Peyer's patch (tissue), 4 donors: ENCODE results near the gene SUPT4H1. TPM values are rescaled to one million over a fixed set of nuclear protein-coding genes. Genes with fewer than 3 reads are reported as not detected.

Experiments used
- DNase-seq, 3 donors: peaks; one replicate each; pipeline ENCODE4 v3.0.0-alpha.2; 2017 to 2019
- H3K27ac ChIP-seq, 4 donors: fragments of 200-600 bp; sonication (generic); one replicate each; pipeline ENCODE4 v1.5.1; 2016 to 2019
- H3K27me3 ChIP-seq, 2 donors: fragments of 200-600 bp; sonication (generic); one replicate each; pipeline ENCODE4 v1.5.1; 2019
- H3K36me3 ChIP-seq, 3 donors: fragments of 200-600 bp; sonication (generic); one replicate each; pipeline ENCODE4 v1.5.1; 2016 to 2019
- H3K4me1 ChIP-seq, 4 donors: fragments of 200-600 bp; sonication (generic); one replicate each; pipeline ENCODE4 v1.5.1; 2016 to 2019
- H3K4me3 ChIP-seq, 4 donors: fragments of 200-600 bp; sonication (generic); 1 replicate in 3 of 4; 2 replicates in 1 of 4; pipeline ENCODE4 v1.5.1; 2016 to 2019; ENCODE audit warnings: mild to moderate bottlenecking in 1 of 4
- H3K9me3 ChIP-seq, 4 donors: fragments of 200-600 bp; sonication (generic); one replicate each; pipeline ENCODE4 v1.5.1; 2016 to 2019; ENCODE audit warnings: mild to moderate bottlenecking in 1 of 4
- POLR2A ChIP-seq, 2 donors: fragments of 450-650 bp; IDR thresholded peaks; one replicate each; pipeline ENCODE4 v1.5.1; 2017; ENCODE audit warnings: antibody characterized with exemption in 2 of 2, mild to moderate bottlenecking in 2 of 2, moderate library complexity in 2 of 2
- total RNA-seq, 4 donors: library from RNA; depleted of rRNA; stranded (reverse); fragments of >200 nt; gene quantifications; one replicate each; pipeline ENCODE4 v1.1.0, GENCODE V29; 2016
- TF ChIP-seq, protein P1 (sequence below), 6 experiments: fragments of 450-650 bp in 4 of 6; fragments of 200-600 bp in 2 of 6; sonication (generic) in 1 of 6; IDR thresholded peaks; one replicate each; pipeline ENCODE4 v1.5.1; 2017 to 2019; ENCODE audit warnings: antibody characterized with exemption in 6 of 6, mild to moderate bottlenecking in 3 of 6, moderate library complexity in 1 of 6

The SUPT4H1 gene
- total RNA-seq, 4 donors from 2014 or later = 31.9 to 56.1 (median 47.9) TPM

DNA sequence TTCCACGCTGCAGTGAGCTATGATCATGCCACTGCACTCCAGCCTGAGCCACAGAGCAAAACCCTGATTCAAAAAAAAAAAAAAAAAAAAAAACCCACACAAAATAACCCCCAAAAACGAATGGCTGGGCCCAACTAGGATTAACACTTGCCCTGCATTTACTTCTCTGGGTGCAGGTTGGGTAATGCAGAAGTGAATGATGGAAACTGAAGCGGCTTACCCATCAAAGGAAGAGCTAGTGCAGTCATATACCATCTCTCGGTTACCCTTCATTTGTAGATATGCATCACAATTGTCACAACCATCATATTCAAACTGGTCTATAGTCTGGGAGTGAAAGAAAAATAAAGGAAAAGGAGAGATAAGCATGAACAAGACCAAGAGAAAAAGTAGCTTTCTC, 819 bp downstream of the SUPT4H1 start:
- DNase-seq = no peak
- H3K4me3 ChIP-seq = peak overlapping the region; percentile 64 to 80 (median 72)
- no peak for TF ChIP-seq POLR2A (IDR thresholded peaks at IDR 0.05)
- TF ChIP-seq, protein P1, sequence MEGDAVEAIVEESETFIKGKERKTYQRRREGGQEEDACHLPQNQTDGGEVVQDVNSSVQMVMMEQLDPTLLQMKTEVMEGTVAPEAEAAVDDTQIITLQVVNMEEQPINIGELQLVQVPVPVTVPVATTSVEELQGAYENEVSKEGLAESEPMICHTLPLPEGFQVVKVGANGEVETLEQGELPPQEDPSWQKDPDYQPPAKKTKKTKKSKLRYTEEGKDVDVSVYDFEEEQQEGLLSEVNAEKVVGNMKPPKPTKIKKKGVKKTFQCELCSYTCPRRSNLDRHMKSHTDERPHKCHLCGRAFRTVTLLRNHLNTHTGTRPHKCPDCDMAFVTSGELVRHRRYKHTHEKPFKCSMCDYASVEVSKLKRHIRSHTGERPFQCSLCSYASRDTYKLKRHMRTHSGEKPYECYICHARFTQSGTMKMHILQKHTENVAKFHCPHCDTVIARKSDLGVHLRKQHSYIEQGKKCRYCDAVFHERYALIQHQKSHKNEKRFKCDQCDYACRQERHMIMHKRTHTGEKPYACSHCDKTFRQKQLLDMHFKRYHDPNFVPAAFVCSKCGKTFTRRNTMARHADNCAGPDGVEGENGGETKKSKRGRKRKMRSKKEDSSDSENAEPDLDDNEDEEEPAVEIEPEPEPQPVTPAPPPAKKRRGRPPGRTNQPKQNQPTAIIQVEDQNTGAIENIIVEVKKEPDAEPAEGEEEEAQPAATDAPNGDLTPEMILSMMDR (IDR thresholded peaks at IDR 0.05) = no peak
- H3K9me3 ChIP-seq = no peaks in the 10 kb centered on the region
- no peaks in the 10 kb centered on the region for H3K27me3 ChIP-seq
- H3K4me1 ChIP-seq = peaks cover 0 to 13% (median 5%) of the 10 kb centered on the region in 4 donors
- H3K27ac ChIP-seq = peak overlapping the region in 1 of 4 donors; percentile 85
- peaks cover 0 to 47% (median 0%) of the 10 kb centered on the region in 3 donors for H3K36me3 ChIP-seq

DNA sequence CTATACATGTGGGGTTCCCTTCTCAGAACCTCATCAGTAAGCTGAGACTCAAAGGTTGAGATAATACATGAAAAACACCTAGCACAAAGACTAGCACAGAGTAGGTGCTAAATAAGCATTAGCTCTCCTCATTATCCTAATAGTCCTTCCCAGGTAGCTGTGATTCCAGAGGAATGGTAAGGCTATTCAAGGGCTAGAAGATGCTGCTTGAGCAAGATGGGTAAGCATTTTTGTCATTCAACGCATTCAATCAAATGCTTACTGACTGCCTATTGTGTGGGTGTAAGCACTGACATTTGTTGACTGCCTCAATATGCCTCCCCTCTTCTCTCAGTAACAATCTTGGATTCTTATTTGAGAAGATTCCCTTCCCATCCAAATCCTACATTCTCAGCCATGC, 4.0 kb downstream of the SUPT4H1 start:
- Histone ChIP-seq H3K4me1 (peaks cover 0 to 17% (median 16%) of the 10 kb centered on the region in 4 donors), H3K27me3 (no peaks in the 10 kb centered on the region), H3K9me3 (no peaks in the 10 kb centered on the region), H3K27ac (no peak overlapping the region), H3K36me3 (peaks cover 0 to 74% (median 0%) of the 10 kb centered on the region in 3 donors), H3K4me3 (no peak overlapping the region)
- TF ChIP-seq, protein P1 (IDR thresholded peaks at IDR 0.05) = no peak
- TF ChIP-seq POLR2A (IDR thresholded peaks at IDR 0.05) = no peak
- DNase-seq = no peak

DNA sequence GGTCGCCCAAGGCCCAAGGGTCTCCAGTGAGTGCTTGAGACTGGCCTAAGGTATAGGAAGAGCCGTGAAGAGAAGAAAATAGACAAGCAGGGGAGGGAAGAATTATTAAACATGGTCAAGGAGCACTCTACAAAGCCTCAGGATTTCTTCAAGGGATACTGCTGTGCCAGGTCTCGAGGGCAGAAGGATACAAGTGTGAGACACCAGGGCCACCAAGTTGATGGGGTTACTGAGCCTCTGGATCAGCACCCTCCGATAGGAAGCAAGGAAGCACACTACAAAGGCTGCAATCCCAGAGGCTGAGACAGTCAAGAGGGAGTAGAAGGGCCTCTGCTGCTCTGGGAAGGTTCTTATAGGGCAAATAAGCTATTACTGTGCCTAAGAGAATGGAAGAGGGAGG, 6.5 kb downstream of the SUPT4H1 start:
- H3K4me3 ChIP-seq = no peak overlapping the region
- peak overlapping the region in 1 of 4 donors; percentile 97 for H3K27ac ChIP-seq
- peaks cover 0 to 31% (median 12%) of the 10 kb centered on the region in 4 donors for H3K4me1 ChIP-seq
- TF ChIP-seq, protein P1 (IDR thresholded peaks at IDR 0.05) = no peak
- no peak for TF ChIP-seq POLR2A (IDR thresholded peaks at IDR 0.05)
- no peak for DNase-seq
- H3K36me3 ChIP-seq = peaks cover 0 to 70% (median 0%) of the 10 kb centered on the region in 3 donors
- no peaks in the 10 kb centered on the region for H3K27me3 ChIP-seq
- H3K9me3 ChIP-seq = no peaks in the 10 kb centered on the region

DNA sequence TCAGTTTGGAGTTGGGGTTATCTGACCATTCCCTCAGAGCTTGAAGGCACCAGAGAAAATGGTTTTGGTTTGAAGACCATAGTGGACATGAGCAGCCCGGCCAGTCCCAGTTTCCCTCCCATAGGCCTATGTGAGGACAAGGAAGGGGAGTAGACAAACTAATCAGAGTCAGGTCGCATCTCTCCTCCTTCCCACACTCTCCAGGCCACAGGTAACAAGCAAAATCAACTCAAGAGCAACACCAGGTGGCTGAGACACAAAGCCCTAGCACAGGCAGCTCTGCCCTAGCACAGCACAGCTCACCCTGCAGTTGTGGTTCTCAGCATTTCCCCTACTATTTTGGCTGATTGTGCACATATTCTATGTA, 7.2 kb downstream of the SUPT4H1 start:
- no peaks in the 10 kb centered on the region for H3K27me3 ChIP-seq
- peak overlapping the region in 3 of 4 donors; percentile 11 to 40 (median 12) for H3K4me3 ChIP-seq
- peaks cover 0 to 38% (median 18%) of the 10 kb centered on the region in 4 donors for H3K4me1 ChIP-seq
- DNase-seq = peak in 2 of 3 donors; percentile 67 to 79
- no peaks in the 10 kb centered on the region for H3K9me3 ChIP-seq
- H3K36me3 ChIP-seq = peaks cover 0 to 63% (median 0%) of the 10 kb centered on the region in 3 donors
- H3K27ac ChIP-seq = peak overlapping the region; percentile 65 to 97 (median 77)
- TF ChIP-seq POLR2A (IDR thresholded peaks at IDR 0.05) = no peak
- TF ChIP-seq, protein P1 (IDR thresholded peaks at IDR 0.05) = peak in 4 of 6 experiments; percentile 29 to 49 (median 36)

DNA sequence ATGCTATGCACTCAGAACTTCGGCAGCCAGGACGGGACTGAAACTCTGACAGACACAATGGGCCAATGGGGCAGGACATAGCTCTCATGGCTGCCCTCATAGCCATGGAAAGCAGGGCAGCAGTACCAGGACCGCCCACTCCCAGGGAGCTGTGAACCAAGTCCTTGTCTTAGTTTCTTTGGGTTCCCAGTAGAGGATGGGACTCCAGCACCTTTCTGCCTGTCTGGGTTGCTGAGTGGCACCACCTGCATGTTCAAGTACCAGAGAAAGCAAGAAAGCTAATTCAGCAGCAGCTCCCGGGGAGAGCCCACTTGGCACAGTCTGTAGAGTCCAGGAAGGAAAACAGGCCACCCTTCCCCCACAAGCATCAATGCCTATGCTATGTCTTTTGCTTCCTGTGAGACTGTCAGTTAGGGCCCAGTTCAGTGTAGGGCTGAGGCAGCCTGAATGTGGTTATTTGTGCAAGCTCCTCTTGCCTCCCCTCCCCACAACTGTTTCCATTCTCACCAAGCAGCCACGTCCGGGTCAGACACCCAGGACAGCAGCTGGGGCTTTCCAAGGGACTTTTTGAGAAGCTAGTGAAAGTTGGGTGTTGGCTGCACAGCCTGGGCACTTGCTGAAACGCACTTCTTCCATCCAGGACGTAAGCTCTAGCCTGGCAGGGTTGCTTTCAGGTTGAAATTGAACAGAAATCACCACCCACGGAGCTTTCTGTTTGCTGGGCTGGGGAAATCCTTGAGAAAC, 7.8 kb downstream of the SUPT4H1 start:
- Histone ChIP-seq H3K27me3 (no peaks in the 10 kb centered on the region), H3K36me3 (peaks cover 0 to 57% (median 0%) of the 10 kb centered on the region in 3 donors), H3K4me1 (peaks cover 0 to 39% (median 22%) of the 10 kb centered on the region in 4 donors), H3K4me3 (peak overlapping the region in 3 of 4 donors; percentile 12 to 40 (median 25)), H3K27ac (peak overlapping the region; percentile 65 to 97 (median 77)), H3K9me3 (no peaks in the 10 kb centered on the region)
- TF ChIP-seq, protein P1 (IDR thresholded peaks at IDR 0.05) = no peak
- no peak for TF ChIP-seq POLR2A (IDR thresholded peaks at IDR 0.05)
- DNase-seq = peak; percentile 47 to 93 (median 91)
